A172 (cell line): ENCODE results near the gene UMOD. TPM values are rescaled to one million over a fixed set of nuclear protein-coding genes. Genes with fewer than 3 reads are reported as not detected.
A peak's percentile ranks its signal among the peaks of the same experiment; 100 is the strongest.

Experiments used
- DNase-seq: peaks from one replicate; pipeline ENCODE4 v3.0.0-alpha.2; 2015; ENCODE audit warnings: low spot score
- total RNA-seq: library from RNA; depleted of rRNA; stranded (reverse); fragments of >200 nt; shearing (Covaris generic); gene quantifications from 2 replicates; pipeline ENCODE4 v1.2.3, GENCODE V29; 2014; rRNA removed

The UMOD gene
- total RNA-seq, 1 experiment from 2014 or later = not detected

DNA sequence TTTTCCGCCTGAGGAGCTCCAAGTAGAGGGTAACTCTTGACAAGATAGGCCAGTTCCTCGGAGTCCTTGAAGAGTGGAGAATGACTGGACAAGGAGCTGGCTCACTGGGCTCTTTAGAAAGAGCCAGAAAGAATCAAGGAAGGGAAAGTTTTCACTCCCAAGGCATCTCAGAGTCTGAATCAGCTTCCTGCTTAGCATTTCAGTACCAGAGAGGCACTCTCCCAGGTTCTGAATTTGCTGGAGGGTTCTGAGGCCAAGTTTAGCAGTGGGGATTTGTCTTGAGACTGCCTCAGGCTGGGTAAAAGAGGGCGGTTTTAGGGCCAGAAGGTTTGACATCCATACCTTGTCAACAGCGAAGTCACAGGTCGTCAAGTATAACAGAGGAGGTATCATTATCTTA is 50.7 kb downstream of the UMOD start:
- no peak for DNase-seq

DNA sequence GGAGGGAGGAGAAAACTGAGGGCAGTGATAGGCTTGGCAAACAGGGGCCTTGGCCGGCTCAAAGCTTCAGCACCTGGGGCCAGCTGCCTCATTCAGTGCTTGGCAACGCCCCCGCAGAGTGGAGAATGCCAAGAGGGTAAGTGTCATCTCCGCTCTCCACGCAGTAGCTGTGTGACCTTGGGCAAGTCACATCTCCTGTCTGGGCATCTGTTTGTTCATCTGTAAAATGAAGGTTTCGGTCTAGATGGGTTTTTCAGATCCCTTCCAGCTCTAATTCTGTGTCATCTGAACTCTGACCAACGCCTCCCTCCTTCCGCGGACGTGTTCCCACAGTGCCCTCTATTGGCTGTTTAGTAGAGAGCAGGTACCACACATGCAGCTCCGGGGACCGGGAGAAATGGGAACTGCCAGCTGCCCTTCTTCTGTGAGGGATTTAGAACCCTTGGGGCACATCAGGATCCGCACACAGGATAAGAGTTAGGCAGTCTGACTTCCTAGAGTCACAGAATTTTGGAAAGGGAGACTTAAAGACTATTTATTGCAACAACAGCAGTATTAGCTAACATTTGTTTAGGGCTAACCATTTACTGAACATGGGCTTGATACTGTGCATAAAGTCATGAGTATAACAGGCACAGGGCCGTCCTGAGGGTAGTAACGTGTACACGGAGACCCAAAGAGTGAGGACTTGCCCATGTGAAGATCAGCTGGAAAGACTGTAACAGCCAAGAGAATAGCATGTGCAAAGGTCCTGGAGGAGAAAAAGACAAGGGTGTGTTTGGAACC is 52.0 kb downstream of the UMOD start:
- DNase-seq = peak; percentile 56

DNA sequence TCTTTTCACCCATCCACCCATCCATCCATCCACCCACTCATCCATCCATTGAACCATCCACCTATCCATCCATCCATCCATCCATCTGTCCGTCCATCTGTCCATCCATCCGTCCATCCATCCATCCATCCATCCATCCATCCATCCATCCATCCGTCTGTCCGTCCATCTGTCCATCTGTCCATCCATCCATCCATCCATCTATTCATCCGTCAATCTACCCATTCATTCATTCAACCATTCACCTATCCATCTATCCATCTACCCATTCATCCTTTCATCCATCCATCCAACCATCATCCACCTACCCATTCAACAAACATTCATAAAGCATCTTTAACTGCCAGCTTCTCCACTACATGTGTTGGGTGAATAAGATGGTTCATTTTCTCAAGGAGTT is 54.1 kb downstream of the UMOD start:
- DNase-seq = no peak

DNA sequence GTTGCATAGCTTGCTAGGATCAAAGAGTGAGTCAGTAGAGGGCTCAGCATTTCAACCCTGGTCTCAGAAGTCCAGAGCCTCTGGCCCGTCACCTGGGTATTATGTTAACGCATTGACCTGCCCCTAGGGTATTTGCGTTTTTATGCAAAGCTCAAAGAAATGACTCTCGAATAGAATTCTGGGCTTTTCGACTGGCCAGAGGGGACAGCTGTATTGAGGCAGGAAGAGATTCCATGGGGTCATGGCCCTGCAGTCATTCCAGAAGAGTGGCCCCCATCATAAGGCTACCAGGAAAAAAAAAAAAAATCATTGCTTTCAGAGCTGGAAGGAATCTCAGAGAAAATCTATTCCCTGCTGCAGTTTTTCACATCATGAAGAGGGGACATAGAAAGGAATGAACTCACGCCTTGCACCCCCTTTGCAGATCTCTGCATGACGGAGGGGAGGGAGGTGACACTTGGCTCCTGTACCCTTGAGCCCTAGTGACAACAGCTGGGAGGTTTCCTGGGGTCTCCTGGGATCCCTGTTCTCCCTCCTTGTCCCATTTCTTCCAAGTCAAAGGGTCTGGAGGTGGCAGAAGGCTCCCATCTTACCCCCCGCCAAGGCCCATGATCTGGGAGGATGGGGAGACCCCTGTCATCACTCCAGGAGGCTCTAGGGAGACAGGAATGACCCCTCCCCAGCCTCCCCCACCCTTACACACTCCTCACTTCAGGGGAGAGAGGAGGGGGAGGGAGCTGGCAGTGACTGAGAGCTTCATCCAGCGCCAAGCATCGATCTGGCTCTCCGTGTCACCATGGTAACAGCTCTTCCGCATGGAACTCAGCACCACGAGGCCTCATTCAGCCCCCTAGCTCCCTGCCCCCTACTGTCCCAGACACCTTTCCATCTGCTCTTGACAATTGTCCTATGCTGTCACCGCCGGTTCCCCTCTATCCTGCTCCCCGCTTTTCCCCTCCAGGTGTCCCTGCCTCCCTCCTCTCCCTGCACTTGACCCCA is 61.0 kb downstream of the UMOD start:
- no peak for DNase-seq

DNA sequence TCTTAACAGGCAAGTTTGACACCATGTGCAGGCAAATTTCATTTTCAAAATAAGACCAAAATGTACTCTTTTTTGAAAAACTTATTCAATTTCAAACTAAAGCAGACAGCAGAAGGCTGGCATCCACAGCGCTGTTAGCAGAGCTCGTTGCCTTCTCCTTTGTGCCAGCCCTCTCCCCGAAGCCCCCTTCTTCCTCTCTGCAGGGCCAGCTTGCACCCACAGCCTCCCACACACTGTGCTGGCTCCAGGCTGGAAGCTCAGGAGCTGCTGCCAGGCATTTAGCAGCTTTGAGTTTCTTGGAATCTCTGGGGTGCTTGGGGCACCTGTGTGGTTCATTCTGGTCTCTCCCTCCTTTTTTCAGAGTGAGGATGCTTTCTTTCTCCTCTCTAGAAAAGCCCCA is 62.9 kb downstream of the UMOD start:
- no peak for DNase-seq

DNA sequence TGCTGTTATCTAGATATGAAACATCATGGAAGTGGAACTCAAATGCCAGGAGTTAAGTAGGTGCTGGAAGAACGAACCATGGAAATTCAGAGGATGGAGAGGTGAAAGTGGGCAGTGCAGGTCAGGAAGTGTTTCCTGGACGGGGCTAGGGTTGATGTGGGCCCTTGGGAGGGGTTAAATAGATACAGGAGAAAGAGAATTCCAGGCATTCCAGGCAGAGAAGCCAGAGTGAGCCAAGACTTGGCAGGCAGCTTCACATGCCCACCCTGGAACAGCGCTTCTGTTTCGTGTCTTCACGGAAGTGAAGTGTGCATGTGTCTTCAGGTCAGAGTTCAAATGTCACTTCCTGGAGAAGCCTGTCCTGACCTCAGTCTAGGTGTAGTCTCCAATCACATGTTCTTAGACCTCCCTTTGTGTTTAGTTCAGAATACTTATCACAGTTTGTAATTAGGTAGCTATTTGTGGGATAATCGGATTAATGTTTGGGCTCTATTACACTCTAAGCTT is 66.5 kb downstream of the UMOD start:
- no peak for DNase-seq

Other genes starting within 250 kb of the UMOD start
- not detected in 2 replicates for gene GP2, start 25.2 kb downstream of the UMOD start, total RNA-seq
- not detected in 2 replicates for gene PDILT, start 52.0 kb upstream of the UMOD start, total RNA-seq
- 0.74 TPM in 1 of 2 replicates, not detected in the other for gene ACSM5, start 56.8 kb upstream of the UMOD start, total RNA-seq
- gene ACSM2A, start 98.8 kb upstream of the UMOD start, total RNA-seq = not detected in 2 replicates
- gene ACSM2B, start 223.7 kb upstream of the UMOD start, total RNA-seq = not detected in 2 replicates